ENCODE measurements around the gene CD164.
"Not testable (repeated sequence)": the region's sequence is repeated elsewhere in the genome, so short reads cannot be mapped to it uniquely, and the experiment has no call there.

CD164 gene

DNA sequence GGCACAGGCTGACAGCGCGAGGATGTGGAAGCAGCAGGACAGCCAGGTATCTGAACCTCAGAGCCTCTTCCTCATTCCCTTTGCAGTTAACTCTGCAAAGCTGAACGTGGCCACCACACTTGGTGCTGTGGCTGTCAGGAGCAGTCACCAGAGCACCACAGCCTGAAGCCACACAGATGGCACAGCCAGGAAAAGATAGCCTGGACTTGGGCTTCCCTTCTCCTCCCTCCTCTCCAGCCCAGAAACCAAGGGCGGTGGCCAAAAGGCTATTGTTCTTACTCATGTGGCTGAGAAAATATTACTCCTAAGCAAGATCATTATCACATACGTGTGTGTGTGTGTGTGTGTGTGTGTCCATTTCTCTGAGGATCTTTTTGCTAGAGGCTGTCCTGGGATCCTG is 39.8 kb downstream of the CD164 start:
- no peak overlapping the region for H3K4me3 ChIP-seq (ENCODE audit: low read length)
- no peak for DNase-seq (ENCODE audit: low read depth)
- H3K9me3 ChIP-seq (ENCODE audit: control insufficient read depth, low read length) = no peaks in the 10 kb centered on the region
- H3K4me1 ChIP-seq (ENCODE audit: control insufficient read depth, insufficient read depth, low read length) = peaks cover 19% of the 10 kb centered on the region
- H3K36me3 ChIP-seq (ENCODE audit: control insufficient read depth, insufficient read depth, low read length, severe bottlenecking) = no peaks in the 10 kb centered on the region
- H3K27me3 ChIP-seq (replicated peaks; ENCODE audit: control insufficient read depth, insufficient read depth, low read length) = no peaks in the 10 kb centered on the region
- H3K9ac ChIP-seq (ENCODE audit: low read length) = no peak overlapping the region

DNA sequence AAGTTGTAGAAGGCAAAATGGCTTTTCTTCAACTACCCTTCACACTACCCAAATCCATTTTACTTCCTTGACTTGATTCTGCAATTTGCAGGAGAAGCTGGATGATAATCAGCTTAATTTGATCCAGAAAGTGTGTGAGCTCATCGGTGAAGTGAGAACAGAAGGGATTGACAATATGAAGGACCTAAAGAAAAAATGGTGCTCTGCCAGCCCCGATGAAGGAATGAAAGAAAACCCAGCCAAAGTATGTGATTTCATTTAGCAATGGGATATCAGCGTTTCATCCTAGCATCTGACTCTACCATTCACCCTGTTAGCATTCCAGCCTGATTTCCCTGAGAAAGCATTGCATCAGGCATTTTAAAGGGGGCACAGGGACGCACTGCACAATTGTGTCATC is 41.5 kb downstream of the CD164 start:
- peaks cover 30% of the 10 kb centered on the region for H3K4me1 ChIP-seq (ENCODE audit: control insufficient read depth, insufficient read depth, low read length)
- no peaks in the 10 kb centered on the region for H3K36me3 ChIP-seq (ENCODE audit: control insufficient read depth, insufficient read depth, low read length, severe bottlenecking)
- peak overlapping the region; percentile 17 for H3K9ac ChIP-seq (ENCODE audit: low read length)
- no peaks in the 10 kb centered on the region for H3K27me3 ChIP-seq (replicated peaks; ENCODE audit: control insufficient read depth, insufficient read depth, low read length)
- no peaks in the 10 kb centered on the region for H3K9me3 ChIP-seq (ENCODE audit: control insufficient read depth, low read length)
- peak; percentile 47 for DNase-seq (ENCODE audit: low read depth)
- no peak overlapping the region for H3K4me3 ChIP-seq (ENCODE audit: low read length)

DNA sequence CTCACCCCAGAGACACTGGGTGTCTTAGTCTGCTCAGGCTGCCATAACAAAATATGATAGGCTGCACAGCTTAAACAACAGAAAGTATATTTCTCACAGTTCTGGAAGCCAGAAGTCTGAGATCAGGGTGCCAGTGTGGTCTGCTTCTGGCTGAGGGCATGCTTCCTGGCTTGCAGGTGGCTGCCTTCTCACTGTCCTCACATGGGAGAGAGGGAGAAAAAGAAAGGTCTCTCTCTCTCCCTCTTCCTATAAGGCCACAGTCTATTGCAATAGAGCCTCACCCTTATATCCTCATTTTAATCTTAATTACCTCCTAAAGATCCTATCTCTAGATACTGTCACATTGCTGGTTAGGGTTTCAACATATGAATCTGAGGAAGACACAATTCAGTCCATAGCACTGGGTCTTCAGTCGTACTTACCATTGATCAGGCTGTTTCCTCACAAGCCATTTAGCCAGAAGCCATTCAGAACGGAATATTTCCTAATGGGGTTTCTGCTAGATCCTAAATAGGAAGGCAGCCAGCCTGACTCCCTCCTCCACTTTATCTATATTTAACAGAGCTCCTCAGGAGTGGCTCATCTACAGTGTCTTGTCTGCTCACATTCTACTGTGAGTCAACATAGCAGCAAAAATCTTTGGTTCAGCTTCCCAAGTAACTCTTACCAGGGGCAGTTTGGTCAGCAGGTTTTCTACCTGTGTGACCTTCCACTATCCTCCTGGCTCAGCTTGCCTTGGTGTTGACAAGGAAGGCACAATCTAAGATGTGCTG is 42.2 kb downstream of the CD164 start:
- Histone ChIP-seq H3K27me3 (replicated peaks; ENCODE audit: control insufficient read depth, insufficient read depth, low read length) (no peaks in the 10 kb centered on the region), H3K9ac (ENCODE audit: low read length) (no peak overlapping the region), H3K9me3 (ENCODE audit: control insufficient read depth, low read length) (no peaks in the 10 kb centered on the region), H3K36me3 (ENCODE audit: control insufficient read depth, insufficient read depth, low read length, severe bottlenecking) (no peaks in the 10 kb centered on the region), H3K4me1 (ENCODE audit: control insufficient read depth, insufficient read depth, low read length) (peaks cover 30% of the 10 kb centered on the region), H3K4me3 (ENCODE audit: low read length) (no peak overlapping the region)
- no peak for DNase-seq (ENCODE audit: low read depth)

DNA sequence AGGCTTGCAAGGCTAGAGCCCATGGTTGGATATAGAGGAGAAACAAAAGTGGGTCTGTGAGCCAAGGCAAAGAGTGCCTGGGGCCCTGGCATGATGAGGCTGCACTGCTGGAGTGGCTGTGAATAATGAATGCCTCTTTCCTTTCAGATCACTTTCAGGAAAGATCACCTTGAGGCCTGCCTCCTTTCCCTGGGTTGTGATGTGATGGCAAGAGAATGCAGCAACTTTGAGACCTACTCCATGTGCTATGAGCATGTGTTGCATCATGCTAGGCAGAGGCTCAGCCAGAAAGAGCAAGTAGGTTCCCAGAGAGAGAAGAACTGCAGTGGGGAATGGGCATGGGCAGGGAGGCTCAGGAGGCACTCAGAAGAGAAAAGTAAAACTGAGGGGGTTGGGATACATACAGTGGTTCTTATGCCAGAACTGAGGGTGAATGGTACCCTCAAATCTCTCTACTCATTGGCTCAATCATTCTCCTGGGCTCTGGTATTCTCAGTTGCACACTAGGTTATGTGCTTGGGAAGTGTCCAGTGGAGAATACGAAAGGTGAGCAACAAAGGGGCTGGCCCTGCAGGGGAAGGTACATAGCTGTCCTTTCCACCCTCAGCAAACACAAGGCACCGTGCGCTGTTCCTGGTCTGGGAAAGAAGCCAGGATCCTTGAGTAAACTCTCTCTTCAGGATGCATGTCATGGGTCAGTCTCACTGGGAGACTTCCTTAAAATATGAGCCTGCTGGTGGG is 45.9 kb downstream of the CD164 start:
- Histone ChIP-seq H3K4me3 (ENCODE audit: low read length) (no peak overlapping the region), H3K36me3 (ENCODE audit: control insufficient read depth, insufficient read depth, low read length, severe bottlenecking) (no peaks in the 10 kb centered on the region), H3K9ac (ENCODE audit: low read length) (no peak overlapping the region), H3K9me3 (ENCODE audit: control insufficient read depth, low read length) (no peaks in the 10 kb centered on the region), H3K27me3 (replicated peaks; ENCODE audit: control insufficient read depth, insufficient read depth, low read length) (no peaks in the 10 kb centered on the region), H3K4me1 (ENCODE audit: control insufficient read depth, insufficient read depth, low read length) (peaks cover 28% of the 10 kb centered on the region)
- DNase-seq (ENCODE audit: low read depth) = peak; percentile 6

DNA sequence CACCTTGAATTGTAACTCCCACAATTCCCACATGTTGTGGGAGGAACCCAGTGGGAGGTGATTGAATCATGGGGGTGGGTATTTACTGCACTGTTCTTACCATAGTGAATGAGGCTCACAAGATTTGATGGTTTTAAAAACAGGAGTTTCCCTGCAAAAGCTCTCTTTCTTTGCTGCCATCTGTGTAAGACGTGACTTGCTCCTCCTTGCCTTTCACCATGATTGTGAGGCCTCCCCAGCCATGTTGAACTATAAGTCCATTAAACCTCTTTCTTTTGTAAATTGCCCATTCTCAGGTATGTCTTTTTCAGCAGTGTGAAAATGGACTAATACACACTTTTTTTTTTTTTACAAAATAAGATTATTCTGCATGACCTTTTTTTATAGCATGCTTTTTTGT is 48.4 kb downstream of the CD164 start:
- peaks cover 11% of the 10 kb centered on the region for H3K4me1 ChIP-seq (ENCODE audit: control insufficient read depth, insufficient read depth, low read length)
- H3K9me3 ChIP-seq (ENCODE audit: control insufficient read depth, low read length); H3K4me3 ChIP-seq (ENCODE audit: low read length); DNase-seq (ENCODE audit: low read depth); H3K9ac ChIP-seq (ENCODE audit: low read length); H3K27me3 ChIP-seq (replicated peaks; ENCODE audit: control insufficient read depth, insufficient read depth, low read length); H3K36me3 ChIP-seq (ENCODE audit: control insufficient read depth, insufficient read depth, low read length, severe bottlenecking): not testable (repeated sequence)

DNA sequence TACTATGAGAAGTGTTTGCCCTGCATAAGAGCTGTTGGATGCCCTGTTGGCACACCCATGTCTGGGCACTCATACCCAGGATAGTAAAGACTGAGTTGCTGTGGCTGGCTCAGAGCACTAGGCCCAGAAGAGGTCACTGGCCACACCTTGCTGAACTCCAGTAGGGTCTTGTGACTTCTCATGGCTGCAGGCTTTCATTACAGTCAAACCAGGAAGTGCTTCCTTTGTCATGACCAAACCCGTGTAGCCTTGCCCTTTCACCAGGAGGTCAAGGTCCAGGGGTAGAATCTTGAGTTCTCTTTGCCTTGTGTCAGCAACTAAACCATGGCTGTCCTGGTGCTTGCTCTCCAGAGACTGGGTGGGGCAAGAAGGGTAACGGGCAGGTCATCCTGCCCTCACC is 49.5 kb downstream of the CD164 start:
- Histone ChIP-seq H3K9ac (ENCODE audit: low read length) (no peak overlapping the region), H3K4me1 (ENCODE audit: control insufficient read depth, insufficient read depth, low read length) (peaks cover 11% of the 10 kb centered on the region), H3K9me3 (ENCODE audit: control insufficient read depth, low read length) (no peaks in the 10 kb centered on the region), H3K36me3 (ENCODE audit: control insufficient read depth, insufficient read depth, low read length, severe bottlenecking) (no peaks in the 10 kb centered on the region), H3K27me3 (replicated peaks; ENCODE audit: control insufficient read depth, insufficient read depth, low read length) (no peaks in the 10 kb centered on the region), H3K4me3 (ENCODE audit: low read length) (no peak overlapping the region)
- no peak for DNase-seq (ENCODE audit: low read depth)

DNA sequence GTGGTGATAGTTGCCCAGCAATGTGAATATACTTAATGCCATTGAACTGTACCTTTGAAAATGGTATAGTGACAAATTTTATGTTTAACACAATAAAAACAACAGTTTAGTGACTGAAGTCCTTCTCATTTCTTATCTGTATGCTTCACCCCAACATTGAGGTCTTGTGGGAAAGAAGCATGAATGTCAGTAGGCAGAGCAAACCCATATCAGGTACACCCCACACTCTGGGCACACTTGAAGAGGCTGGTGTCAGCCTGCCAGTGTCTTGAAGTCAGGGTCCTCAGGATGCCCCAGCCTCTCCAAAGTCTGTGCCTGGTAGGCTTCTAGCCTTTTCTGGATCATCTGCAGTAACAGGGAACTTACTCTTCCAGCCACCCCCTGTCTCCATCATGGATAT is 51.2 kb downstream of the CD164 start:
- H3K27me3 ChIP-seq (replicated peaks; ENCODE audit: control insufficient read depth, insufficient read depth, low read length) = no peaks in the 10 kb centered on the region
- H3K9me3 ChIP-seq (ENCODE audit: control insufficient read depth, low read length) = no peaks in the 10 kb centered on the region
- DNase-seq (ENCODE audit: low read depth) = no peak
- H3K36me3 ChIP-seq (ENCODE audit: control insufficient read depth, insufficient read depth, low read length, severe bottlenecking) = no peaks in the 10 kb centered on the region
- H3K4me1 ChIP-seq (ENCODE audit: control insufficient read depth, insufficient read depth, low read length) = no peaks in the 10 kb centered on the region
- H3K4me3 ChIP-seq (ENCODE audit: low read length) = no peak overlapping the region
- H3K9ac ChIP-seq (ENCODE audit: low read length) = no peak overlapping the region

DNA sequence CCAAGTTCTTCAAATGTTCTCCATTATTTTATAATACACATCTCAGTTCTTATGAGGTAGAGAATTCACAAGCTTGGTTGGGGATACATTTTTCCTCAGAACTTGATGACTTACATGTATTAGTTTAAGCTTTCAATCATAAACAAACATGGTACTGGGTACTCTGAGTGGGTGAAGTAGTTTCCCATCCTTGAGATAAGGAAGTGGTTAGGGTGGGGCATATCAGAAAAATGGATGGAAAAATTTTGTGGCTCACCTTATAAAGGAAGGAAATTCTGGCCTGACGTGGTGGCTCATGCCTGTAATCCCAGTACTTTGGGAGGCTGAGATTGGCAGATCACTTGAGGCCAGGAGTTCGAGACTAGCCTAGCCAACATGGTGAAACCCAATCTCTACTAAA is 52.0 kb downstream of the CD164 start:
- Histone ChIP-seq H3K9ac (ENCODE audit: low read length) (no peak overlapping the region), H3K4me1 (ENCODE audit: control insufficient read depth, insufficient read depth, low read length) (peaks cover 3% of the 10 kb centered on the region), H3K27me3 (replicated peaks; ENCODE audit: control insufficient read depth, insufficient read depth, low read length) (no peaks in the 10 kb centered on the region), H3K4me3 (ENCODE audit: low read length) (no peak overlapping the region), H3K36me3 (ENCODE audit: control insufficient read depth, insufficient read depth, low read length, severe bottlenecking) (no peaks in the 10 kb centered on the region), H3K9me3 (ENCODE audit: control insufficient read depth, low read length) (no peaks in the 10 kb centered on the region)
- no peak for DNase-seq (ENCODE audit: low read depth)

DNA sequence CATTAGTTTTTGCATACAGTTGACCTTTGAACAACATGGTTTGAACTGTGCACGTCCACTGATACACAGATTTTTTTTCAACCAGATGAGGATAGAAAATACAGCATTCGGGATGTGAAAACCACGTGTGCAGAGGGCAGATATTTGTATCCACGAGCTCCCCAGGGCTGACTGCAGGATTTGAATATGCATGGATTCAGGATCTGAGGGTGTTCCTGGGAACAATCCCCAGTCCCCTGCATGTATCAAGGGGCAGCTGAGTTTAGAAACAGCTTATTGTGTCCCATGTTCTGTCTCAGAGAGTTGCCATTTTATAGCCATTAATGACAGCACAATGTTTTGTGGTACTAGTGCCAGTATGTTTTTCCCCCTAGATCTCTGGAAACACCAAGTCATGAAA is 53.6 kb downstream of the CD164 start:
- Histone ChIP-seq H3K27me3 (replicated peaks; ENCODE audit: control insufficient read depth, insufficient read depth, low read length) (no peaks in the 10 kb centered on the region), H3K9ac (ENCODE audit: low read length) (no peak overlapping the region), H3K4me1 (ENCODE audit: control insufficient read depth, insufficient read depth, low read length) (peaks cover 3% of the 10 kb centered on the region), H3K4me3 (ENCODE audit: low read length) (no peak overlapping the region), H3K36me3 (ENCODE audit: control insufficient read depth, insufficient read depth, low read length, severe bottlenecking) (no peaks in the 10 kb centered on the region), H3K9me3 (ENCODE audit: control insufficient read depth, low read length) (no peaks in the 10 kb centered on the region)
- no peak for DNase-seq (ENCODE audit: low read depth)

DNA sequence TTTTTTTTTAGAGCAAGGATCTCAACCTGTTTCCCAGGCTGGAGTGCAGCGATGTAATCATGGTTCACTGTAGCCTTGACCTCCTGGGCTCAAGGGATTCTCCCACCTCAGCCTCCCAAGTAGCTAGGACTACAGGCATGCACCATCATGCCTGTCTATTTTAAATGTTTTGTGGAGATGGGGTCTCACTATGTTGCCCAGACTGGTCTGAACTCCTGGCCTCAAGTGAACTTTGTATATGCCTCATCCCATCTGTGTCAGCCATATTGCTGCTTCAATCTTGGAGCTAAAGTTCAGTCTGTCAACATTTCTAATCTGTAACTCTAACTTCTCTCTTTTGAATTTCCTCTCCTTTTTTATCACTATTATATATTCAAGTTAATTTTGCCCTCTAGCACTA is 54.3 kb downstream of the CD164 start:
- Histone ChIP-seq H3K4me3 (ENCODE audit: low read length) (no peak overlapping the region), H3K9ac (ENCODE audit: low read length) (no peak overlapping the region), H3K27me3 (replicated peaks; ENCODE audit: control insufficient read depth, insufficient read depth, low read length) (no peaks in the 10 kb centered on the region), H3K4me1 (ENCODE audit: control insufficient read depth, insufficient read depth, low read length) (peaks cover 3% of the 10 kb centered on the region), H3K9me3 (ENCODE audit: control insufficient read depth, low read length) (no peaks in the 10 kb centered on the region), H3K36me3 (ENCODE audit: control insufficient read depth, insufficient read depth, low read length, severe bottlenecking) (no peaks in the 10 kb centered on the region)
- no peak for DNase-seq (ENCODE audit: low read depth)

DNA sequence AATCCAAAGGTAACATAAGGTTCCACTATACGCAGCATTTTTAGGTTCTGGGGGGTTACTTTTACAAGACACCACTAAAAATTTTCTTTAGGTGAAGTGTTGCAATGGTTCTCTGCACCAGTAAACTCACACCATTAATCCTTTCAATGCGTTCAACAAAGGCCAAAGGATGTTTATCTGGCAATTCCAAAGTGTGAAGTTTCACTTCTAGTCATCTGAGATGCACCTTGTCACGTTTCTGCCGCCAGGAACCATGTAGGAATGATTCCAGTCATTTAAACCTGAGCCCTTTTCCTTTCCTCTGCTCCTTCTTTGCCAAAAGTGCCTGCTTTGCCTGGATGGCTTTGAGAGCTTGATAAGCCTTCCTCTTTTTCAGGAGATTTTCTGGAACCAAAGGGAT is 54.8 kb downstream of the CD164 start:
- Histone ChIP-seq H3K9ac (ENCODE audit: low read length) (no peak overlapping the region), H3K27me3 (replicated peaks; ENCODE audit: control insufficient read depth, insufficient read depth, low read length) (no peaks in the 10 kb centered on the region), H3K4me1 (ENCODE audit: control insufficient read depth, insufficient read depth, low read length) (peaks cover 3% of the 10 kb centered on the region), H3K36me3 (ENCODE audit: control insufficient read depth, insufficient read depth, low read length, severe bottlenecking) (no peaks in the 10 kb centered on the region), H3K9me3 (ENCODE audit: control insufficient read depth, low read length) (no peaks in the 10 kb centered on the region), H3K4me3 (ENCODE audit: low read length) (no peak overlapping the region)
- no peak for DNase-seq (ENCODE audit: low read depth)

All from adipocyte (in vitro differentiated cells).